Effector CD8-positive, alpha-beta T cell (primary cell): ENCODE data around the gene C22orf23.
"Not testable (repeated sequence)": the region's sequence is repeated elsewhere in the genome, so short reads cannot be mapped to it uniquely, and the experiment has no call there.

ENCODE experiments used
- DNase-seq: peaks from one replicate; lab custom pipeline; 2025; lab: John Stamatoyannopoulos, UW

C22orf23 gene

GRCh38 chr22:37953062-37953436 is 352 bp downstream of the C22orf23 start:
- DNase-seq: no peak

GRCh38 chr22:37952629-37953028 is 772 bp downstream of the C22orf23 start:
- not testable (repeated sequence) for DNase-seq

- no peak for DNase-seq
Observed at GRCh38 chr22:37951305-37951704, 2.1 kb downstream of the C22orf23 start.

GRCh38 chr22:37947142-37947795 is 6.1 kb downstream of the C22orf23 start:
- not testable (repeated sequence) for DNase-seq

- not testable (repeated sequence) for DNase-seq
Observed at GRCh38 chr22:37944423-37944822, 9.0 kb downstream of the C22orf23 start.

- DNase-seq: no peak
Observed at GRCh38 chr22:37943825-37944198, 9.6 kb downstream of the C22orf23 start.

GRCh38 chr22:37943136-37943824 is 10.1 kb downstream of the C22orf23 start:
- DNase-seq: no peak

GRCh38 chr22:37942133-37942532 is 11.3 kb downstream of the C22orf23 start:
- DNase-seq: no peak

GRCh38 chr22:37940698-37941376 is 12.6 kb downstream of the C22orf23 start:
- DNase-seq: no peak

GRCh38 chr22:37933711-37934376 is 19.6 kb downstream of the C22orf23 start:
- peak; percentile 61 for DNase-seq

- DNase-seq: no peak
Observed at GRCh38 chr22:37932821-37933578, 20.4 kb downstream of the C22orf23 start.

- no peak for DNase-seq
Observed at GRCh38 chr22:37932401-37932800, 21.0 kb downstream of the C22orf23 start.

GRCh38 chr22:37931893-37932389 is 21.5 kb downstream of the C22orf23 start:
- no peak for DNase-seq

GRCh38 chr22:37930952-37931440 is 22.4 kb downstream of the C22orf23 start:
- DNase-seq: no peak

GRCh38 chr22:37930270-37930951 is 23.0 kb downstream of the C22orf23 start:
- DNase-seq: no peak

- no peak for DNase-seq
Observed at GRCh38 chr22:37929390-37929789, 24.0 kb downstream of the C22orf23 start.

GRCh38 chr22:37927637-37927936 is 25.8 kb downstream of the C22orf23 start:
- DNase-seq: no peak

GRCh38 chr22:37926771-37927636 is 26.4 kb downstream of the C22orf23 start:
- no peak for DNase-seq

GRCh38 chr22:37926358-37926757 is 27.0 kb downstream of the C22orf23 start:
- no peak for DNase-seq

- DNase-seq: no peak
Observed at GRCh38 chr22:37925767-37926166, 27.6 kb downstream of the C22orf23 start.
